EL (cell line): ENCODE data around the gene BTNL2.
A peak's percentile ranks its signal among the peaks of the same experiment; 100 is the strongest.
"Not testable (repeated sequence)": the region's sequence is repeated elsewhere in the genome, so short reads cannot be mapped to it uniquely, and the experiment has no call there.

Experiments used
- DNase-seq: peaks from one replicate; pipeline ENCODE4 v3.0.0-alpha.2; 2016

The BTNL2 gene, protein sequence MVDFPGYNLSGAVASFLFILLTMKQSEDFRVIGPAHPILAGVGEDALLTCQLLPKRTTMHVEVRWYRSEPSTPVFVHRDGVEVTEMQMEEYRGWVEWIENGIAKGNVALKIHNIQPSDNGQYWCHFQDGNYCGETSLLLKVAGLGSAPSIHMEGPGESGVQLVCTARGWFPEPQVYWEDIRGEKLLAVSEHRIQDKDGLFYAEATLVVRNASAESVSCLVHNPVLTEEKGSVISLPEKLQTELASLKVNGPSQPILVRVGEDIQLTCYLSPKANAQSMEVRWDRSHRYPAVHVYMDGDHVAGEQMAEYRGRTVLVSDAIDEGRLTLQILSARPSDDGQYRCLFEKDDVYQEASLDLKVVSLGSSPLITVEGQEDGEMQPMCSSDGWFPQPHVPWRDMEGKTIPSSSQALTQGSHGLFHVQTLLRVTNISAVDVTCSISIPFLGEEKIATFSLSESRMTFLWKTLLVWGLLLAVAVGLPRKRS

DNA sequence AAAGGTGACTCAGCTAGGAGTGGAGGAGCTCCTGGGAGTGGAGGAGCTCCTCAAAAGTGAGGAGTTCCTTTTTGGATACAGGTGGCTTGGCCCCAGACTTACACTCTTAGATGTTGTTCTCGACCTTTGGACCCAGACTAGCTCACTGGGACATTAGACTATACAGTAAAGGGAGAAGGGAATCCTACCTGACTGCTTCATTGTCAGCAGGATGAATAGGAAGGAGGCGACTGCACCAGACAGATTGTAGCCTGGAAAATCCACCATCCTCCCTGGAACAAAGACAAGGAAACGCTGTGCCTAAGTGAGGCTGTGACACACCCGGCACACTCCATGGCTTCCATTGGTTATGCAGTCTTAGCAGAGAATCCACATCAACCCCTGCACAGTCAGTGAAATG, at the start of gene BTNL2:
BTNL2 (minus strand) TSS at position 325 of the 400 bp plus-strand sequence; CDS start at position 267, 58 bp downstream.
- no peak for DNase-seq

- no peak for DNase-seq
These were observed 42.2 kb upstream of the BTNL2 start for GRCh38 chr6:32449088-32449736.

- no peak for DNase-seq
These were observed 41.0 kb upstream of the BTNL2 start for GRCh38 chr6:32447932-32448331.

GRCh38 chr6:32445321-32445854, 38.4 kb upstream of the BTNL2 start:
- DNase-seq = no peak

DNA sequence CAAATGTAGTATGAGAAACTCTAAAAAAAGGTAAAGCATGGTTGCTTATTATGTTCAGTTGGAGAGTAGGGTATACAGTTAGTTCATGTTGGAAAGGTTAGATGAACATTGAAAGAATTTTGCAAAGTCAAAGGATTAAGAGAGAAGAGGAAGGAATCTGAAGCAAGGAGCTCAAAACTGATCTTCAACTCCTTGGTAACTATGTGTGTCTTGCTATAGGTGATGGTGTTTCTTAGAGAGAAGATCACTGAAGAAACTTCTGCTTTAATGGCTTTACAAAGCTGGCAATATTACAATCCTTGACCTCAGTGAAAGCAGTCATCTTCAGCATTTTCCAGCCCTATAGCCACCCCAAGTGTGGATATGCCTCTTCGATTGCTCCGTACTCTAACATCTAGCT, 37.5 kb upstream of the BTNL2 start:
- DNase-seq = no peak

DNA sequence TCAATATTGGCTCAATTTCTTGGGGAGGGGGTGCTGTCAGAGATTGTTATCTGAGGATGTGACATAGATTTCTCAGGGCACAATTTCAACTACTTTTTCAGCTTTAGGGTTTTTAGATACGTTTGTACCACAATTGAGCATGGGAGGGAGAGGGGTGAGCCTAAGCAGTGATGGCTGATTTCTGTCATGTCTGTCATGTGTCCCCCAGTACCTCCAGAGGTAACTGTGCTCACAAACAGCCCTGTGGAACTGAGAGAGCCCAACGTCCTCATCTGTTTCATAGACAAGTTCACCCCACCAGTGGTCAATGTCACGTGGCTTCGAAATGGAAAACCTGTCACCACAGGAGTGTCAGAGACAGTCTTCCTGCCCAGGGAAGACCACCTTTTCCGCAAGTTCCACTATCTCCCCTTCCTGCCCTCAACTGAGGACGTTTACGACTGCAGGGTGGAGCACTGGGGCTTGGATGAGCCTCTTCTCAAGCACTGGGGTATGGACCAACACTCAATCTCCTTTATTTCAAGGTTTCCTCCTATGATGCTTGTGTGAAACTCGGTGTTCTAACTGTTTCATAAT, 36.1 kb upstream of the BTNL2 start:
- DNase-seq = no peak

DNA sequence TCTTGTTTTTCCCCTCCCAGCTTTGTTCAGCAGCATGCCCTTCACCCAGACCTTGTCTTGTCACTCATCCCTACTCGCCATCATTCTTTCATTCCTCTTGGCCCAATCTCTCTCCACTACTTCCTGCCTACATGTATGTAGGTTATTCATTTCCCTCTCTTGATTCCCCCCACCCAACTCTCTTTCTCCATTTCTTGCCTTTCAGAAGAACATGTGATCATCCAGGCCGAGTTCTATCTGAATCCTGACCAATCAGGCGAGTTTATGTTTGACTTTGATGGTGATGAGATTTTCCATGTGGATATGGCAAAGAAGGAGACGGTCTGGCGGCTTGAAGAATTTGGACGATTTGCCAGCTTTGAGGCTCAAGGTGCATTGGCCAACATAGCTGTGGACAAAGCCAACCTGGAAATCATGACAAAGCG, 35.3 kb upstream of the BTNL2 start:
- no peak for DNase-seq

DNA sequence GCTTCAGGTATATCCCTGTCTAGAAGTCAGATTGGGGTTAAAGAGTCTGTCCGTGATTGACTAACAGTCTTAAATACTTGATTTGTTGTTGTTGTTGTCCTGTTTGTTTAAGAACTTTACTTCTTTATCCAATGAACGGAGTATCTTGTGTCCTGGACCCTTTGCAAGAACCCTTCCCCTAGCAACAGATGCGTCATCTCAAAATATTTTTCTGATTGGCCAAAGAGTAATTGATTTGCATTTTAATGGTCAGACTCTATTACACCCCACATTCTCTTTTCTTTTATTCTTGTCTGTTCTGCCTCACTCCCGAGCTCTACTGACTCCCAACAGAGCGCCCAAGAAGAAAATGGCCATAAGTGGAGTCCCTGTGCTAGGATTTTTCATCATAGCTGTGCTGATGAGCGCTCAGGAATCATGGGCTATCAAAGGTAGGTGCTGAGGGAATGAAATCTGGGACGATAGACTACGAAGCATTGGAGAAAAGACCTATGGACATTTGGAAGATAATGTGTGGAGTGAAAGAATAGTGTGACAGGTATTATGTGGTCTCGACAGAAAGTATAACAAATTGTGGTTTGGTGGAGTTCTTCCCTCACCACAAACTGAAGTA, 32.7 kb upstream of the BTNL2 start, which contains the start of gene HLA-DRA:
HLA-DRA (plus strand) TSS at position 286 of the 613 bp plus-strand sequence; CDS start at position 350, 64 bp downstream.
- DNase-seq = peak; percentile 57

DNA sequence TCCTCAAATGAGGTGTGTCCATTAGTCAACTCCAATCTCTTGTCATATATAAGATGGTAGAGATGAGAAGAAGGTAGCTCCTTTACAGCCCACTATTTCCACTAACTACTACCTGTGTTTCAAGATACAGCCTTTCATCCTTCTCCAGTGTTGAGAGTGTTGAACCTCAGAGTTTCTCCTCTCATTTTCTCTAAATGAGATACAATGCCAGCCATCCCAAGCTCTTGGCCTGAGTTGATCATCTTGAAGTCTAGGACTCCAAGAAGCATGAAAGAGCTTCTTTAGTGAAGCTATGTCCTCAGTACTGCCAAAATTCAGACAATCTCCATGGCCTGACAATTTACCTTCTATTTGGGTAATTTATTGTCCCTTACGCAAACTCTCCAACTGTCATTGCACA, 32.2 kb upstream of the BTNL2 start:
- DNase-seq = no peak

DNA sequence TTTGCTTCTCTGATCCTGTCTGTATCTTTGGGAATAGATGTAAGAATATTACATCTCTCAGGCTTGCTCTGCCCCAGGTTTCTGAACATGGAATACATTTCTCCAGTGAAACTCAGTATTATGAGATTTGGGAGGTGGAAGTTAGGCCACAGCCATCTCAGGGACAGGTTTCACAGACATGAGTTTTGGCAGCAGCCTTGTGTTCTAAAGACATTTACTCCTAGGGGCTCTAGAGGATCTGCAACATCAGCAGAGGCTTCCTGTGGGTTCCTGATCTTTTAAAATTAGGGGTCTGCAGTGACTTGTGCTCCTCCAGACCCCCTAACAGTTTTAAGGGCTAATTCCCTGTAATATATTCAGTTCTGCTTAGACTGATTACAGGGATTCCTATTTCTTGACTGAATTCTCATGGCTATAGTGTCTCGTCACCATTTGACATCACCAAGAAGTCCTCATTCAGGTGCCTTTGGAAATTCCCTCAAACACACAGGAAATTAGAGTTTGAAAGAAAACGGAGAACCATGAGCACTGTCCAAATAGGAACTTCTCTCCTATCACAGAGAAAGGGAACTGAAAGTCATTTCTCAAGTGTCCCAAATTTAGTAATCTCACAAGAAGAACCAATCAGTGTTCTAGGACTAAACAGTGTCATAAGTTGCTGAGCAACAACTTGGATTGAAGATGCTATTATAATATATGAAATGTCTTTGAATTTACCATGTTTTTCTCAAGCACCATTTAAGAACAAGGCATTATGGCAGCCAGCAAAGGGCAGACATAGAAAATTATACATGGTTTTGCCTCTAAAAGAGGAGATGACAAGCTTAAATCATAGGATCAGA, 30.2 kb upstream of the BTNL2 start:
- no peak for DNase-seq

- no peak for DNase-seq
These were observed 29.2 kb upstream of the BTNL2 start for GRCh38 chr6:32436186-32436585.

GRCh38 chr6:32433950-32434349, 27.0 kb upstream of the BTNL2 start:
- not testable (repeated sequence) for DNase-seq

DNA sequence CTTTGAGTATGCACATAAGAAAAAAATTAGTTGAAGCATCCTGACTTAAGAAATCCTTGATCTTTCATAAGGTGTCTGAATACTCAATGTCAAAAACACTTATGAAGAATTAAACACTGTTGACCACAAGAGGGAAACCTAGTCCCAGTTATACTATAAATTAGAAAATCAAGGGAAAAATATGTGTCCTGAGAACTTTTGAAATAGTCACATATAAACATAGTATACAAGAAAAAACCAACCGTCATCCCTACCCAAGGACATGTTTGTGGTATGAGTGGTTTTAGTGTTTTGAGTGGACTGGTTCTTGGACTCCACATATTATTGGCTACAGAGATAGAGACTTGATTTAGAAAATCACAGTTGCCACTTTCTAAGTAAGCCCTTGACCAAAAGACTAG, 25.1 kb upstream of the BTNL2 start:
- DNase-seq = peak; percentile 19

GRCh38 chr6:32431142-32431541, 24.2 kb upstream of the BTNL2 start:
- DNase-seq = no peak

- DNase-seq = no peak
These were observed 23.2 kb upstream of the BTNL2 start for GRCh38 chr6:32430179-32430578.

DNA sequence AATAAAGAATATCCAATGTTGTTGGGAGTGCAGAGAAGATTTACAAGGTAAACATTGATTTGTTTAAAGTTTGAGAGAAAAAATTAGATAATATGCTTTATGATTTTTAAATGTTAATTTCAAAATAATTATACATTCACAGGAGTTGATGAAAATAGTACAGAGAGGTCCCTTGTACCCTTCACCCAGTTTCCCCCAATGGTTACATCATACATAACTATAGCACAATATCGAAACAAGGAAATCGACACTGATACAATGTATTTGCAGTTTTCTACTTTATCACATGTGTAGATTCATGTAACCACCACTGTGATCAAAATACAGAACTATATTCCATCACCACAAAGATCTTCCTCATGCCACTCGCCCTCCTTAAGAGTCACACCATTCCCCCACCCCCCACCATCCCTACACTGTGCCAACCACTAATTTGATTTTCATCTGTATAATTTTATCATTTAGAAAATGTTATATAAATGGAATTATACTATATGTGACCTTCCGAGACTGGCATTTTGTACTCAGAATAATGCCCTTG, 21.0 kb upstream of the BTNL2 start:
- no peak for DNase-seq

GRCh38 chr6:32427218-32427617, 20.2 kb upstream of the BTNL2 start:
- no peak for DNase-seq

GRCh38 chr6:32426338-32426737, 19.4 kb upstream of the BTNL2 start:
- no peak for DNase-seq

- DNase-seq = no peak
These were observed 17.8 kb upstream of the BTNL2 start for GRCh38 chr6:32424589-32425300.

- DNase-seq = peak; percentile 41
These were observed 9.1 kb upstream of the BTNL2 start for GRCh38 chr6:32416036-32416435.

DNA sequence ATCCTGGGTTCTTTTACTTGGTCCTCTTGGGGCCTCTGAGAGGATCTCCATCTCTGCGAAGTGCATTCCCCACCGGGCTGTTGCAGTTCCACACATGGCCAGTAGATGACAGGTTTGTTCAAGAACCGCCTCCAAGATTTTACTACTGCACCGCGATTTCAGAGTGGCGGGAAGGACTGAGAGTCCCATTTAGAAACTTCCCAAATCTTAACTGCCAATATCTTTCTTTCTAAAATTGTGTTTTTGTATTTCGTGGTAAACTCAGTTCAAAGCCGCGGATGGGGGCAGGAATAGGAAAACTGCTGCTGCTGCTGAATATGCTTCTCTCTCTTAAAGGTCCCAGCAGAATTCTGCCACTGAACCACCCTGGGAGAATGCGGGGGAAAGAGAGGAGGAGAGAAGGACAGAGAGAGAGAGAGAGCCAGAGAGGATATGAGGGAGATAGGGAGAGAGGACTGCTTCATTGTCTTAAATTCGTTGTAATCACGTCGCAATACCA, 8.6 kb upstream of the BTNL2 start:
- DNase-seq = peak; percentile 76
